CD8-positive, alpha-beta memory T cell (primary cell): ENCODE results near the gene MACROD2. TPM values are rescaled to one million over a fixed set of nuclear protein-coding genes. Genes with fewer than 3 reads are reported as not detected.
A peak's percentile ranks its signal among the peaks of the same experiment; 100 is the strongest.

Experiments used
- CTCF ChIA-PET: fragments of 350-600 bp; sonication (Branson Sonifier 250); formaldehyde crosslinking; loops from one replicate; lab custom pipeline; 2021; ENCODE audit warnings: antibody characterized with exemption; lab: Charles Lee
- POLR2A ChIA-PET: fragments of 350-600 bp; sonication (Branson Sonifier 250); formaldehyde crosslinking; loops from one replicate; lab custom pipeline; 2021; ENCODE audit warnings: antibody characterized with exemption; lab: Charles Lee
- DNase-seq, 5 donors: peaks; one replicate each; pipeline versions ENCODE4 v3.0.0 to v3.0.0-alpha.2; 2020 to 2022; ENCODE audit warnings: mixed read lengths in 1 of 5
- H3K27ac ChIP-seq: one replicate; pipeline ENCODE4 v1.7.0; 2013; ENCODE audit warnings: low read depth, mild to moderate bottlenecking, low read length, moderate library complexity
- H3K27me3 ChIP-seq: 2 replicates; pipeline ENCODE4 v1.7.0; 2013; ENCODE audit warnings: low read length, mild to moderate bottlenecking; ENCODE audit not compliant: insufficient read depth, poor library complexity, severe bottlenecking
- H3K36me3 ChIP-seq: 2 replicates; pipeline ENCODE4 v1.7.0; 2013; ENCODE audit warnings: mild to moderate bottlenecking, low read length, moderate library complexity; ENCODE audit not compliant: insufficient read depth
- H3K4me1 ChIP-seq: 2 replicates; pipeline ENCODE4 v1.7.0; 2013; ENCODE audit warnings: mild to moderate bottlenecking, low read length, moderate library complexity; ENCODE audit not compliant: insufficient read depth
- H3K4me3 ChIP-seq: 2 replicates; pipeline ENCODE4 v1.7.0; 2013; ENCODE audit warnings: mild to moderate bottlenecking, low read length
- H3K9me3 ChIP-seq: 2 replicates; pipeline ENCODE4 v1.7.0; 2013; ENCODE audit warnings: mild to moderate bottlenecking, low read length
- H3K27ac Mint-ChIP-seq, 8 donors: one replicate each; pipeline ENCODE4 v1.8.0; 2020 to 2021; ENCODE audit warnings: mixed read lengths in 8 of 8, mild to moderate bottlenecking in 6 of 8, inconsistent platforms in 3 of 8, moderate library complexity in 3 of 8
- H3K27me3 Mint-ChIP-seq, 2 donors: one replicate each; pipeline ENCODE4 v1.8.0; 2020 to 2021; ENCODE audit warnings: mixed read lengths in 2 of 2, mild to moderate bottlenecking in 1 of 2, moderate library complexity in 1 of 2
- H3K36me3 Mint-ChIP-seq, 3 donors: one replicate each; pipeline ENCODE4 v1.8.0; 2020 to 2021; ENCODE audit warnings: mixed read lengths in 3 of 3, inconsistent platforms in 1 of 3, mild to moderate bottlenecking in 1 of 3
- H3K4me1 Mint-ChIP-seq, 3 donors: one replicate each; pipeline ENCODE4 v1.8.0; 2020 to 2021; ENCODE audit warnings: mixed read lengths in 3 of 3, inconsistent platforms in 1 of 3, mild to moderate bottlenecking in 1 of 3
- H3K4me3 Mint-ChIP-seq, 7 donors: one replicate each; pipeline ENCODE4 v1.8.0; 2020 to 2021; ENCODE audit warnings: mixed read lengths in 7 of 7, mild to moderate bottlenecking in 6 of 7, moderate library complexity in 4 of 7, inconsistent platforms in 2 of 7
- H3K9me3 Mint-ChIP-seq, 5 donors: one replicate each; pipeline ENCODE4 v1.8.0; 2020 to 2022; ENCODE audit warnings: mixed read lengths in 5 of 5, mild to moderate bottlenecking in 3 of 5, moderate library complexity in 2 of 5, inconsistent platforms in 1 of 5
- polyA plus RNA-seq: library from polyadenylated mRNA; unstranded; fragments of 300-500 nt; fragmentation: Illumina TruSeq; gene quantifications from one replicate; pipeline ENCODE4 v1.2.3, GENCODE V29; 2021
- total RNA-seq, 2 experiments: library from RNA; stranded (reverse); gene quantifications; one replicate each; pipeline ENCODE4 v1.2.3, GENCODE V29; 2021

MACROD2 gene
- total and polyA plus RNA-seq, 3 experiments from 2014 or later: not detected

GRCh38 chr20:15774926-15775325, 1779.6 kb downstream of the MACROD2 start:
- CTCF ChIA-PET: no interaction called here
- DNase-seq: no peak
- POLR2A ChIA-PET: no interaction called here
- Mint-ChIP-seq H3K36me3 (no peaks in the 10 kb centered on the region), H3K9me3 (peaks cover 4 to 35% (median 5%) of the 10 kb centered on the region in 5 donors), H3K27ac (no peak overlapping the region), H3K27me3 (no peaks in the 10 kb centered on the region), H3K4me1 (no peaks in the 10 kb centered on the region), H3K4me3 (no peak overlapping the region)
- no peaks in the 10 kb centered on the region for H3K36me3 ChIP-seq
- H3K27ac ChIP-seq: no peak overlapping the region
- H3K4me1 ChIP-seq: no peaks in the 10 kb centered on the region
- no peak overlapping the region for H3K4me3 ChIP-seq
- no peaks in the 10 kb centered on the region for H3K27me3 ChIP-seq
- no peaks in the 10 kb centered on the region for H3K9me3 ChIP-seq

GRCh38 chr20:15776770-15777466, 1781.6 kb downstream of the MACROD2 start:
- Histone ChIP-seq H3K27ac (no peak overlapping the region), H3K4me1 (no peaks in the 10 kb centered on the region), H3K4me3 (no peak overlapping the region), H3K27me3 (no peaks in the 10 kb centered on the region), H3K36me3 (no peaks in the 10 kb centered on the region), H3K9me3 (no peaks in the 10 kb centered on the region)
- ChIA-PET POLR2A (no interaction called here), CTCF (no interaction called here)
- H3K36me3 Mint-ChIP-seq: no peaks in the 10 kb centered on the region
- H3K27me3 Mint-ChIP-seq: no peaks in the 10 kb centered on the region
- no peak overlapping the region for H3K27ac Mint-ChIP-seq
- no peak overlapping the region for H3K4me3 Mint-ChIP-seq
- H3K4me1 Mint-ChIP-seq: no peaks in the 10 kb centered on the region
- H3K9me3 Mint-ChIP-seq: peaks cover 2 to 35% (median 4%) of the 10 kb centered on the region in 5 donors
- no peak for DNase-seq

- Histone ChIP-seq H3K4me3 (no peak overlapping the region), H3K27ac (no peak overlapping the region), H3K4me1 (no peaks in the 10 kb centered on the region), H3K9me3 (no peaks in the 10 kb centered on the region), H3K27me3 (no peaks in the 10 kb centered on the region), H3K36me3 (no peaks in the 10 kb centered on the region)
- Mint-ChIP-seq H3K27me3 (no peaks in the 10 kb centered on the region), H3K27ac (no peak overlapping the region), H3K4me1 (no peaks in the 10 kb centered on the region), H3K9me3 (peaks cover 0 to 17% (median 3%) of the 10 kb centered on the region in 5 donors), H3K4me3 (no peak overlapping the region), H3K36me3 (peaks cover 0 to 1% (median 0%) of the 10 kb centered on the region in 3 donors)
- DNase-seq: no peak
- ChIA-PET CTCF (no interaction called here), POLR2A (no interaction called here)
These were observed 1788.7 kb downstream of the MACROD2 start for GRCh38 chr20:15784020-15784419.

DNA sequence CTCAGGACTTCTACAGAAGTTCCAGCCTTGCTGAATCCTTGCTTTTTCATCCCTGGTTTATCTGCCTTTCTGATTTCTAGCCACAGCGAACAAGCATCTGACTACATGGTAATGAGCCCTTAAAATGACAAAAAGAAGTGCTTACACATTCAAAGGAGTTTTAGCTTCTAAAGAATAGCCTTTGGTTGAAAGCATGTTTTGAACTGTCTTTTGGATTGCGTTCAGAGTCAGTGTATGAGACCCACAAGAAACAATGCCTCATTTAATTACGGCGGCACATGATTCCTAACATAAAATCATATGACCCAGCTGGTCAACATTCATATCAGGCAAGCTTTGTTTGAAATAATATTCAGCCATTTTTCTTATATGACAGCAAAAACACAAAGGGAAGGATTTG, 1793.8 kb downstream of the MACROD2 start:
- peaks cover 0 to 1% (median 0%) of the 10 kb centered on the region in 3 donors for H3K36me3 Mint-ChIP-seq
- no peak overlapping the region for H3K4me3 ChIP-seq
- POLR2A ChIA-PET: no interaction called here
- H3K27ac ChIP-seq: no peak overlapping the region
- H3K4me3 Mint-ChIP-seq: no peak overlapping the region
- H3K27me3 Mint-ChIP-seq: no peaks in the 10 kb centered on the region
- H3K27me3 ChIP-seq: no peaks in the 10 kb centered on the region
- no peaks in the 10 kb centered on the region for H3K9me3 ChIP-seq
- no peaks in the 10 kb centered on the region for H3K4me1 Mint-ChIP-seq
- H3K27ac Mint-ChIP-seq: no peak overlapping the region
- no peak for DNase-seq
- H3K9me3 Mint-ChIP-seq: peaks cover 0 to 19% (median 0%) of the 10 kb centered on the region in 5 donors
- H3K36me3 ChIP-seq: no peaks in the 10 kb centered on the region
- no peaks in the 10 kb centered on the region for H3K4me1 ChIP-seq
- CTCF ChIA-PET: no interaction called here

DNA sequence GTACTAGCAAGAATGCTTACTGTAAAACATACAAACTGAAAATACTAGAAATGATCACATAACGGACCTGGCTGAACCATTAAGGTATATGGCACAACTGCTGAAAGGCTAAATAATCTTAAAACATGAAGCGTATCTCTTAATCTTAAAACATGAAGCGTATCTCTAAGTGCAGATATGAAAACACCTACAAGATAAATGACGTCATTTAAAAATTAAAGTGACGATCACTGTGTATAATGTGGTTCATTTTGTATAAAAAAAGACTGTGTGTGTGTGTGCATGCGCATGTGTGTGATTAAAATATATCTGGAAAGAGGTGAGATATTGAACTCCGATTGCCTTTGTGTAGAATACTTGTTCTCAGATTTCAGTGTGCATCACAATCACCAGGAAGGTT, 1797.5 kb downstream of the MACROD2 start:
- Mint-ChIP-seq H3K4me1 (no peaks in the 10 kb centered on the region), H3K9me3 (peaks cover 0 to 11% (median 4%) of the 10 kb centered on the region in 5 donors), H3K36me3 (no peaks in the 10 kb centered on the region), H3K27me3 (no peaks in the 10 kb centered on the region), H3K27ac (no peak overlapping the region), H3K4me3 (no peak overlapping the region)
- no peak for DNase-seq
- no peaks in the 10 kb centered on the region for H3K27me3 ChIP-seq
- no peaks in the 10 kb centered on the region for H3K4me1 ChIP-seq
- no peak overlapping the region for H3K27ac ChIP-seq
- no peaks in the 10 kb centered on the region for H3K9me3 ChIP-seq
- H3K36me3 ChIP-seq: no peaks in the 10 kb centered on the region
- H3K4me3 ChIP-seq: no peak overlapping the region
- ChIA-PET CTCF (no interaction called here), POLR2A (no interaction called here)

- no peak overlapping the region for H3K4me3 Mint-ChIP-seq
- no peak overlapping the region for H3K27ac Mint-ChIP-seq
- POLR2A ChIA-PET: no interaction called here
- Histone ChIP-seq H3K27ac (no peak overlapping the region), H3K36me3 (no peaks in the 10 kb centered on the region), H3K9me3 (no peaks in the 10 kb centered on the region), H3K27me3 (no peaks in the 10 kb centered on the region), H3K4me1 (no peaks in the 10 kb centered on the region), H3K4me3 (no peak overlapping the region)
- DNase-seq: no peak
- H3K27me3 Mint-ChIP-seq: no peaks in the 10 kb centered on the region
- peaks cover 0 to 10% (median 2%) of the 10 kb centered on the region in 5 donors for H3K9me3 Mint-ChIP-seq
- H3K4me1 Mint-ChIP-seq: no peaks in the 10 kb centered on the region
- CTCF ChIA-PET: no interaction called here
- H3K36me3 Mint-ChIP-seq: no peaks in the 10 kb centered on the region
These were observed 1799.1 kb downstream of the MACROD2 start for GRCh38 chr20:15794409-15794808.

- H3K4me1 ChIP-seq: no peaks in the 10 kb centered on the region
- Mint-ChIP-seq H3K9me3 (peaks cover 0 to 16% (median 4%) of the 10 kb centered on the region in 5 donors), H3K27ac (no peak overlapping the region), H3K27me3 (no peaks in the 10 kb centered on the region), H3K4me3 (no peak overlapping the region), H3K4me1 (no peaks in the 10 kb centered on the region), H3K36me3 (no peaks in the 10 kb centered on the region)
- CTCF ChIA-PET: no interaction called here
- H3K36me3 ChIP-seq: no peaks in the 10 kb centered on the region
- no peak overlapping the region for H3K4me3 ChIP-seq
- POLR2A ChIA-PET: no interaction called here
- H3K27me3 ChIP-seq: no peaks in the 10 kb centered on the region
- H3K27ac ChIP-seq: no peak overlapping the region
- H3K9me3 ChIP-seq: no peaks in the 10 kb centered on the region
- no peak for DNase-seq
These were observed 1800.1 kb downstream of the MACROD2 start for GRCh38 chr20:15795305-15796019.

- no peaks in the 10 kb centered on the region for H3K36me3 Mint-ChIP-seq
- CTCF ChIA-PET: no interaction called here
- H3K36me3 ChIP-seq: no peaks in the 10 kb centered on the region
- H3K4me3 Mint-ChIP-seq: no peak overlapping the region
- no peaks in the 10 kb centered on the region for H3K4me1 ChIP-seq
- H3K9me3 Mint-ChIP-seq: peaks cover 0 to 9% (median 4%) of the 10 kb centered on the region in 5 donors
- no peak for DNase-seq
- POLR2A ChIA-PET: no interaction called here
- H3K27ac Mint-ChIP-seq: peak overlapping the region in 1 of 8 donors; percentile 51
- no peaks in the 10 kb centered on the region for H3K27me3 ChIP-seq
- H3K27me3 Mint-ChIP-seq: no peaks in the 10 kb centered on the region
- H3K27ac ChIP-seq: no peak overlapping the region
- H3K4me1 Mint-ChIP-seq: no peaks in the 10 kb centered on the region
- no peaks in the 10 kb centered on the region for H3K9me3 ChIP-seq
- H3K4me3 ChIP-seq: no peak overlapping the region
These were observed 1804.6 kb downstream of the MACROD2 start for GRCh38 chr20:15799871-15800270.
